Stomach (tissue), 9 donors: ENCODE data around the gene KCNQ1. TPM values are rescaled to one million over a fixed set of nuclear protein-coding genes. Genes with fewer than 3 reads are reported as not detected.
A peak's percentile ranks its signal among the peaks of the same experiment; 100 is the strongest.

Experiments used
- DNase-seq, 2 donors: peaks; one replicate each; pipeline versions ENCODE4 v3.0.0 to v3.0.0-alpha.2; 2013 to 2019
- H3K27ac ChIP-seq, 5 donors: fragments of 200-600 bp in 4 of 5; sonication (generic) in 4 of 5; one replicate each; pipeline ENCODE4 v1.5.1; 2013 to 2019; ENCODE audit warnings: mild to moderate bottlenecking in 1 of 5, moderate library complexity in 1 of 5
- H3K27me3 ChIP-seq, 3 donors: fragments of 200-600 bp; sonication (generic); one replicate each; pipeline ENCODE4 v1.5.1; 2017 to 2019; ENCODE audit warnings: mixed run types in 1 of 3
- H3K36me3 ChIP-seq, 4 donors: fragments of 200-600 bp; sonication (generic); 1 replicate in 3 of 4; 2 replicates in 1 of 4; pipeline ENCODE4 v1.5.1; 2016 to 2019
- H3K4me1 ChIP-seq, 4 donors: fragments of 200-600 bp; sonication (generic); one replicate each; pipeline ENCODE4 v1.5.1; 2016 to 2019
- H3K4me3 ChIP-seq, 4 donors: fragments of 200-600 bp; sonication (generic) in 3 of 4; one replicate each; pipeline ENCODE4 v1.5.1; 2016 to 2019; ENCODE audit warnings: mild to moderate bottlenecking in 1 of 4
- H3K9me3 ChIP-seq, 4 donors: fragments of 200-600 bp; sonication (generic); one replicate each; pipeline ENCODE4 v1.5.1; 2016 to 2019
- EP300 ChIP-seq: sonication (generic); formaldehyde crosslinking; IDR thresholded peaks from one replicate; pipeline ENCODE4 v1.6.1; 2017; ENCODE audit warnings: antibody characterized with exemption
- POLR2A ChIP-seq, 4 donors: fragments of 450-650 bp; IDR thresholded peaks; one replicate each; pipeline ENCODE4 v1.6.1; 2016; ENCODE audit warnings: antibody characterized with exemption in 4 of 4, control low read depth in 2 of 4, mild to moderate bottlenecking in 1 of 4, moderate library complexity in 1 of 4
- POLR2AphosphoS5 ChIP-seq, 3 donors: sonication (generic); formaldehyde crosslinking; IDR thresholded peaks; one replicate each; pipeline ENCODE4 v1.6.1; 2016; ENCODE audit warnings: antibody characterized with exemption in 3 of 3
- WGBS, 5 donors: extraction: QIAGEN DNeasy Blood & Tissue Kit in 3 of 5; methylation state at CpG; one replicate each; pipeline versions ENCODE4 v1.1.5 to v1.1.7; 2013 to 2018; 5-methylcytosine and 5-hydroxymethylcytosine counted together
- intact Hi-C: fragments of 100-400 bp; cut with DNase I; formaldehyde crosslinking; loops from one replicate; pipeline ENCODE4 v1.15.1; 2023; ENCODE audit warnings: low total_unique reads
- polyA plus RNA-seq, 3 donors: library from polyadenylated mRNA; stranded (reverse); fragments of 200-250 nt; gene quantifications; one replicate each; pipeline ENCODE4 v1.2.3, GENCODE V29; 2013
- total RNA-seq, 5 donors: library from RNA; depleted of rRNA; stranded (reverse); fragments of >200 nt; gene quantifications; one replicate each; pipeline versions ENCODE4 v1.1.0 to v1.2.3, GENCODE V29; 2014 to 2016
- TF ChIP-seq, protein P1 (sequence below), 7 experiments: fragments of 450-650 bp in 4 of 7; fragments of 200-600 bp in 3 of 7; sonication (generic) in 3 of 7; IDR thresholded peaks; one replicate each; pipeline ENCODE4 v1.5.1; 2016 to 2019; ENCODE audit warnings: antibody characterized with exemption in 7 of 7, control low read depth in 2 of 7, mild to moderate bottlenecking in 1 of 7
- donor health status: healthy with polysubstance abuse.
- donor health status: Bipolar disorder and iron deficiency.
- donor health status: healthy.

Gene KCNQ1
- total and polyA plus RNA-seq, 8 donors, result 12.1 to 155 (median 49.0) TPM

DNA sequence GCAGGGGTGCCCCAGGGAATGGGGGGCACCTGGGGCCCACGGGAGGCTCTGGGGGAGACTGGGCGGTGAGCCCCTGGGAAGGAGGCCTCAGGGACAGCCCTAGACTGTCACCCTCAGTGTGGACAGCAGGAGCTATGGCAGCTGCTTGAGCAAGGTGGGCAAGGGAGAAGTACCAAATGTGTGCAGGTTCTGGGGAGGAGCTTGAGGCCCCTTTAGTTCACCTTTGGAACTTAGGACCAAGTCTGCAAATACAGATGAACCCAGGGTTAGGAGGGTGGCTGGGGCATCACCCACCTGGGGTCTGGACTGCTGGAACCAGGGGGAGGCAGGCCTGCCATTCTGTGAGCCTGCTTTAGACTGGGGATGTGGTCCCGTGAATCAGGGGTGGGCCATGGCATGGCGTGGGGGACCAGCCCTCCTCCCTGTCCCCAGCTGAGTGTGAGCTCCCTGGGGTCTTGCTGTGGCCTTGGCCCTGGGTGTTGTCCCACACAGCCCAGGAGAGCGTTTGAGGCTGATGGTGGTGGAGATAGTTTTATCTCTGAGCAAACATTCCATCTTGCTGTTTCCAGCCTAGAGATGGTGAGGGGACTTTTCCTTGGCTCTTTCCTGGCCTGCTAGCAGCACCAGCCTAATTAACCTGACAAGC lies 122.3 kb downstream of the KCNQ1 start:
- 70 to 100% (median 88%) methylated on average over 2 to 5 of the region's 5 CpGs for WGBS, 5 donors

DNA sequence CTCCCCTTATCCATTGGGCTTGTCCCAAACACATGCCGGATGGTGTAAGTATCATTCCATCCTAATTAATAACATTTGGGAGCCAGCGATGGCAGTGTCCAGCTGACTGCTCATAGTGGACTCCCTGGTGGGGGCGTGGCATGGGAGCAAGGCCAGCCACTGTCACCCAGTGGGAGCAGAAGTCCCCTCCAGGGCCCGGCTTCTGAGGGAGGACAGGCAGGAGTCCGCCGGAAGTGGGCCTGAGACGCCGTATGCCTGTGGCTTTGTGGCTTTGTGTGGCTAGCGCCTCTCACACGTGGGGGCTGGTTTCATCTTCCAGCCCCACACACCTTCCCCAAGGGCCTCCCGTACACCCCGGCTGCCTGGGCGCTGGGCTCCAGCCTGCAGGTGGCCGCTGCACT lies 124.5 kb downstream of the KCNQ1 start:
- TF ChIP-seq POLR2A (IDR thresholded peaks at IDR 0.05), result no peak
- TF ChIP-seq POLR2AphosphoS5 (IDR thresholded peaks at IDR 0.05), result no peak
- TF ChIP-seq, protein P1, sequence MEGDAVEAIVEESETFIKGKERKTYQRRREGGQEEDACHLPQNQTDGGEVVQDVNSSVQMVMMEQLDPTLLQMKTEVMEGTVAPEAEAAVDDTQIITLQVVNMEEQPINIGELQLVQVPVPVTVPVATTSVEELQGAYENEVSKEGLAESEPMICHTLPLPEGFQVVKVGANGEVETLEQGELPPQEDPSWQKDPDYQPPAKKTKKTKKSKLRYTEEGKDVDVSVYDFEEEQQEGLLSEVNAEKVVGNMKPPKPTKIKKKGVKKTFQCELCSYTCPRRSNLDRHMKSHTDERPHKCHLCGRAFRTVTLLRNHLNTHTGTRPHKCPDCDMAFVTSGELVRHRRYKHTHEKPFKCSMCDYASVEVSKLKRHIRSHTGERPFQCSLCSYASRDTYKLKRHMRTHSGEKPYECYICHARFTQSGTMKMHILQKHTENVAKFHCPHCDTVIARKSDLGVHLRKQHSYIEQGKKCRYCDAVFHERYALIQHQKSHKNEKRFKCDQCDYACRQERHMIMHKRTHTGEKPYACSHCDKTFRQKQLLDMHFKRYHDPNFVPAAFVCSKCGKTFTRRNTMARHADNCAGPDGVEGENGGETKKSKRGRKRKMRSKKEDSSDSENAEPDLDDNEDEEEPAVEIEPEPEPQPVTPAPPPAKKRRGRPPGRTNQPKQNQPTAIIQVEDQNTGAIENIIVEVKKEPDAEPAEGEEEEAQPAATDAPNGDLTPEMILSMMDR (IDR thresholded peaks at IDR 0.05), result no peak
- no peak for TF ChIP-seq EP300

More for the DNA sequence above, 122.3 kb downstream of the KCNQ1 start:
- Histone ChIP-seq H3K27me3 (no peaks in the 10 kb centered on the region), H3K9me3 (no peaks in the 10 kb centered on the region), H3K27ac (peak overlapping the region in 2 of 5 donors; percentile 2 to 15), H3K4me1 (peaks cover 10 to 29% (median 16%) of the 10 kb centered on the region in 4 donors), H3K36me3 (peaks cover 0 to 6% (median 3%) of the 10 kb centered on the region in 4 donors), H3K4me3 (no peak overlapping the region)
- TF ChIP-seq, protein P1 (IDR thresholded peaks at IDR 0.05), result no peak
- intact Hi-C loops, result no loop called here
- no peak for DNase-seq

DNA sequence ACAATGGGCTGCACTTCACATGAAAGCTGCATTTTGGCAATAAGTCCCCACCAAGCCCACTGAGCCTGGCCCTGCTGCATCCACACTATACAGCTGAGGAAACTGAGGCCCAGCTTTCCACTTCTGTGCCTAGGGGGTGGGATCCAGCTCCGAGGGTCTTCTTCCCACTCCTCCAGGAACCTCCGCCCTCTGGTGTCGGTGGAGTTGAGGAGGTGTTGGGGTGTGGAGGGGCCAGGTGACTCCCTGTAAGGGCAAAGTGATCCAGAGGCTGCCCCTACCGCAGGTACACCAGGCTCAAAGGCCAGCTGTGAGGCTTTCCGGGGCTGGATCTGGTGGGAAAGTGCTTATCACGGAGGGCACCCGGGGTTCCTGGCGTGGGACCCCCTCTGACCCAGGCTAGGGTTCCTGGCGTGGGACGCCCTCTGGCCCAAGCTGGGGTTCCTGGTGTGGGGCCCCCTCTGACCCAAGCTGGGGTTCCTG lies 125.0 kb downstream of the KCNQ1 start:
- 90 to 96% (median 94%) methylated on average over 9 to 10 of the region's 10 CpGs; no CpG with 5 or more reads in 1 of the 5 donors for WGBS, 5 donors
- DNase-seq, result no peak
- Histone ChIP-seq H3K4me1 (peaks cover 6 to 32% (median 26%) of the 10 kb centered on the region in 4 donors), H3K36me3 (peaks cover 0 to 17% (median 7%) of the 10 kb centered on the region in 4 donors), H3K27ac (no peak overlapping the region), H3K9me3 (no peaks in the 10 kb centered on the region), H3K27me3 (no peaks in the 10 kb centered on the region), H3K4me3 (no peak overlapping the region)
- intact Hi-C loops, result no loop called here
- TF ChIP-seq POLR2A (IDR thresholded peaks at IDR 0.05) (no peak), EP300 (no peak), POLR2AphosphoS5 (IDR thresholded peaks at IDR 0.05) (no peak)
- TF ChIP-seq, protein P1 (IDR thresholded peaks at IDR 0.05), result no peak

More for the DNA sequence above, 124.5 kb downstream of the KCNQ1 start:
- Histone ChIP-seq H3K27me3 (no peaks in the 10 kb centered on the region), H3K9me3 (no peaks in the 10 kb centered on the region), H3K4me3 (no peak overlapping the region), H3K36me3 (peaks cover 0 to 17% (median 7%) of the 10 kb centered on the region in 4 donors), H3K4me1 (peaks cover 6 to 27% (median 23%) of the 10 kb centered on the region in 4 donors), H3K27ac (no peak overlapping the region)
- no peak for DNase-seq
- intact Hi-C loops, result no loop called here
- 83 to 91% (median 88%) methylated on average over 13 to 14 of the region's 14 CpGs for WGBS, 5 donors

DNA sequence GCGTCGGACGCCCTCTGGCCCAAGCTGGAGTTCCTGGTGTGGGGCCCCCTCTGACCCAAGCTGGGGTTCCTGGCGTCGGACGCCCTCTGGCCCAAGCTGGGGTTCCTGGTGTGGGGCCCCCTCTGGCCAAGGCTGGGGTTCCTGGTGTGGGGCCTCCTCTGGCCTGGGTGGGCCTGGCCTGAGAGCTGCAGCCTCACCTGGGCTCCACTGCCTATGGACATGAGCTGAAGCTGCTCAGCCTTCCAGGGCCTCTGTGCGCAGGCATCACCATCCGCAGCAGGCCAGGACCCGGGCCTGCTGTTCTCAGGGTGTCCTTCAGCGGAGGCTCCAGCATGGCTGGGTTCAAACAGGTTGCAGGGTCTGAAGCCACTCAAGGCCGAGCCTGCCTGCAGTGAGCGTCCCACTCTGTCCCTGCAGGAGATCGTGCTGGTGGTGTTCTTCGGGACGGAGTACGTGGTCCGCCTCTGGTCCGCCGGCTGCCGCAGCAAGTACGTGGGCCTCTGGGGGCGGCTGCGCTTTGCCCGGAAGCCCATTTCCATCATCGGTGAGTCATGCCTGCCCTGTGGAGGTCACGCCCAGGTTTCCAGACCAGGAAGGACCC lies 125.5 kb downstream of the KCNQ1 start:
- Histone ChIP-seq H3K27me3 (no peaks in the 10 kb centered on the region), H3K27ac (no peak overlapping the region), H3K36me3 (peaks cover 0 to 17% (median 7%) of the 10 kb centered on the region in 4 donors), H3K4me1 (peaks cover 9 to 37% (median 31%) of the 10 kb centered on the region in 4 donors), H3K4me3 (no peak overlapping the region), H3K9me3 (no peaks in the 10 kb centered on the region)
- intact Hi-C loops, result no loop called here
- TF ChIP-seq EP300, result no peak
- 94 to 98% (median 98%) methylated on average over 14 to 26 of the region's 26 CpGs for WGBS, 5 donors
- no peak for DNase-seq
